ENCODE data around the gene AFAP1.

DNA sequence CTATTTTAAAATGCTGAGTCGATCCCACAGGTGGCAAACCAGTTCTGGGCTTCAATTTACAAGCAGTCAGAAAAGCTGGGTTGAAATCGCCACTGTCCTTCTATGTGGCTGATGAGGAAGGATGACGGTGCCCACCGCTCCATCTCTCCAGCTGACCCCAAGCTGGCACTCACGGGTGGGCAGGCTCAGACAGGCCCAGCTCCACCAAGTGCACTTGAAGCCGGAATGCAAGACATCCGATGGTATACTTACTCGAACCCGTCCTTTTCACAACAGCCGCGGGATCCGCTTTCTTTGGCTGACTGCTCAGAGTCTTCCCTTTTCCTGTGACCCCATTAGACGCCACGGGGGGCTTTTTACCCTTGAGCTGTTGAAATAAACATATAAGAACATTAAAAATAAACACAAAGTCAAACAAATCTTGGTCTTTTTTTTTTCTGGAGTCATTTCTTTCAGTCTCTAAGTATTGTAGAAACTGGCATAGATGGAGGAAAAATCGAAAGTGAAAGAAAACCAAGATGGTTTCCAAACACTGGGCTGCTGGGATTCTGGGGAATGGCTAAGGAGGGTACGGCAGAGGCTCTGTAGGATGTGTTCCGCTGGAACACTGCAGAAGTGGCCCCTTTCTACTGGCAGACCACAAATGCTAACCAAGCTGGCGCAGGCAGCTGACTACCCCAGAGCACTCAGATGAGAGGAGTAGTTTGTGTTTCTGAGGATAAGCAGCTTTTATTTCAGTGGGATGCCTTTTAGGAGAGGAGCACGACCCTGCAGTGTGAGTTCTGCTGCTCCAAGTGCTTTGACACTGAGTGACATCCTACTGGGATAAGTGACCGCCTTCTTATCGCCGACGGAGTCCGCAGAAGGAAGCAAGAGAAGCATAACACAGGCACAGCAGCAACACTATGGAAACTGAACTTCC, 160.9 kb downstream of the AFAP1 start:
- TF ChIP-seq, protein P1, sequence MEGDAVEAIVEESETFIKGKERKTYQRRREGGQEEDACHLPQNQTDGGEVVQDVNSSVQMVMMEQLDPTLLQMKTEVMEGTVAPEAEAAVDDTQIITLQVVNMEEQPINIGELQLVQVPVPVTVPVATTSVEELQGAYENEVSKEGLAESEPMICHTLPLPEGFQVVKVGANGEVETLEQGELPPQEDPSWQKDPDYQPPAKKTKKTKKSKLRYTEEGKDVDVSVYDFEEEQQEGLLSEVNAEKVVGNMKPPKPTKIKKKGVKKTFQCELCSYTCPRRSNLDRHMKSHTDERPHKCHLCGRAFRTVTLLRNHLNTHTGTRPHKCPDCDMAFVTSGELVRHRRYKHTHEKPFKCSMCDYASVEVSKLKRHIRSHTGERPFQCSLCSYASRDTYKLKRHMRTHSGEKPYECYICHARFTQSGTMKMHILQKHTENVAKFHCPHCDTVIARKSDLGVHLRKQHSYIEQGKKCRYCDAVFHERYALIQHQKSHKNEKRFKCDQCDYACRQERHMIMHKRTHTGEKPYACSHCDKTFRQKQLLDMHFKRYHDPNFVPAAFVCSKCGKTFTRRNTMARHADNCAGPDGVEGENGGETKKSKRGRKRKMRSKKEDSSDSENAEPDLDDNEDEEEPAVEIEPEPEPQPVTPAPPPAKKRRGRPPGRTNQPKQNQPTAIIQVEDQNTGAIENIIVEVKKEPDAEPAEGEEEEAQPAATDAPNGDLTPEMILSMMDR (IDR thresholded peaks at IDR 0.05): no peak
- no peak for TF ChIP-seq POLR2AphosphoS5 (IDR thresholded peaks at IDR 0.05; ENCODE audit: low read depth, low read length)
